SK-N-MC (cell line): Measurements from ENCODE around the gene DCP2.

Experiments used
- DNase-seq: peaks from one replicate; pipeline ENCODE4 v3.0.0-alpha.2; 2011; ENCODE audit warnings: low read depth, low spot score
- H3K27ac ChIP-seq: fragments of 200-600 bp; sonication (generic); 2 replicates; pipeline ENCODE4 v1.5.1; 2016; ENCODE audit warnings: mixed run types
- H3K36me3 ChIP-seq: fragments of 200-600 bp; sonication (generic); 2 replicates; pipeline ENCODE4 v1.6.1; 2017; ENCODE audit warnings: antibody characterized with exemption, low read length, mixed read lengths; ENCODE audit not compliant: insufficient read depth
- H3K4me3 ChIP-seq: fragments of 200-600 bp; sonication (generic); 2 replicates; pipeline ENCODE4 v1.5.1; 2016
- H3K9ac ChIP-seq: fragments of 200-600 bp; sonication (generic); 2 replicates; pipeline ENCODE4 v1.8.0; 2017; ENCODE audit warnings: mixed run types, mixed read lengths; ENCODE audit not compliant: insufficient read length
- H3K9me3 ChIP-seq: fragments of 200-600 bp; sonication (generic); 2 replicates; pipeline ENCODE4 v1.6.1; 2017; ENCODE audit warnings: low read depth, mild to moderate bottlenecking, antibody characterized with exemption, low read length, moderate library complexity, mixed read lengths
- EZH2 ChIP-seq: fragments of 200-600 bp; sonication (generic); IDR thresholded peaks from one replicate; pipeline ENCODE4 v1.6.1; 2017; ENCODE audit warnings: antibody characterized with exemption
- FOXP2 ChIP-seq: optimal IDR thresholded peaks from 2 replicates; pipeline ENCODE3; 2011; ENCODE audit warnings: mild to moderate bottlenecking, moderate library complexity; ENCODE audit not compliant: insufficient read depth; ENCODE audit errors: extremely low read length, control extremely low read depth
- POLR2AphosphoS5 ChIP-seq: IDR thresholded peaks from 2 replicates; pipeline ENCODE4 v1.6.1; 2012; ENCODE audit warnings: mild to moderate bottlenecking, low read depth, low read length, borderline replicate concordance

DCP2 gene

DNA sequence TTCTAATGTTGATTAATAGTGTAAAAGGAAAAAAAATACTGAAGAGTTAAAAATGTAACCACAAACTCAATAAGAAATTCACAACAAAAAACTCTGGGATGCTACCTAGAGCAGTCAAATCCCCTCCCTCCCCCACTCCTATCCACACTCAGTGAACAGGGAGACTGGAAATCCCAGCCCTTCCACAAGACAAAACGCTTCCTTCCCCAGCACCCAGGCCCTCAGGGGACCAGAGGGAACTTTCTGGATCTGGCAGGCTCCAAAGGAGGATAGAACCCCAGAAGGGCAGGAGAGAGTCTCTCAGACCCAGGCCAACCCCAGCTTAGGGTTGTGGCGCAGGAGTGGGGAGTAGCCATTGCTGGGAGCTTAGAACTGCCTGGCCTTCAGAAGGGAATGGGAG, 55.0 kb downstream of the DCP2 start:
- Histone ChIP-seq H3K9me3 (no peaks in the 10 kb centered on the region), H3K4me3 (no peak overlapping the region), H3K9ac (no peak overlapping the region), H3K36me3 (peaks cover 26% of the 10 kb centered on the region; the same call in 1 of the 2 replicates), H3K27ac (peak overlapping the region; percentile 12; the same call in 1 of the 2 replicates)
- TF ChIP-seq FOXP2 (no peak), EZH2 (no peak), POLR2AphosphoS5 (no peak; the same call in 1 of the 2 replicates)
- no peak for DNase-seq

DNA sequence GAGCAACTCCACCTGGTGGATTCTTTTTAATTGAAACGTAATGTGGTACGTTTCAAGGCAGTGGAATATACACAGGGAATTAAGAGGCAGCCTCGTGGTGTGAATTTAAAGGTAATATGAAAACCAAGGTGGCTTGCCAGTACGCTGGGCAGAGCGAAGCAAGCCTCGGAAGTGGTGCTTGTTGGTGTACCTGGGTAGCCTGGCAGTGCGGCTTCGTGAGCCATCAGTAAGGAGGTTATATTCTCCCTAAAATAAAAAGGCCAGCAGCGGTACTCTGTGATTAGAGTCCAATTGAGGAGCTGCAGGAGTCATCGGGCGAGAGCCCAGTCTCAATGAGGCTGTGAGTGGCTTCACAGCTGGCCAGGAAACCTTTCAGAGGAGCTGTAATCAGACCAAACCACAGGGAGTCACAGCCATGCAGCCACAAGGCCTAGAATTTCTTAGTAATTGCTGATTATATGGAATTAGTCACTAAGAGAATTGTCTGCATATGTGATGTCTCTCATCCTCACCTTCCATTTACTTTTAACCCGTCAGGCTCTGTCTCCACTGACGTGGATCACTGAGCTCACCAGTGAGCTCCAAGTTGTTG, 57.7 kb downstream of the DCP2 start:
- no peaks in the 10 kb centered on the region for H3K9me3 ChIP-seq
- DNase-seq, result no peak
- H3K27ac ChIP-seq, result no peak overlapping the region
- H3K9ac ChIP-seq, result no peak overlapping the region
- H3K36me3 ChIP-seq, result 0 out of 2 replicates have a peak, but pooled peaks cover 4% of the 10 kb centered on the region
- H3K4me3 ChIP-seq, result no peak overlapping the region
- TF ChIP-seq FOXP2 (no peak), POLR2AphosphoS5 (no peak), EZH2 (no peak)

DNA sequence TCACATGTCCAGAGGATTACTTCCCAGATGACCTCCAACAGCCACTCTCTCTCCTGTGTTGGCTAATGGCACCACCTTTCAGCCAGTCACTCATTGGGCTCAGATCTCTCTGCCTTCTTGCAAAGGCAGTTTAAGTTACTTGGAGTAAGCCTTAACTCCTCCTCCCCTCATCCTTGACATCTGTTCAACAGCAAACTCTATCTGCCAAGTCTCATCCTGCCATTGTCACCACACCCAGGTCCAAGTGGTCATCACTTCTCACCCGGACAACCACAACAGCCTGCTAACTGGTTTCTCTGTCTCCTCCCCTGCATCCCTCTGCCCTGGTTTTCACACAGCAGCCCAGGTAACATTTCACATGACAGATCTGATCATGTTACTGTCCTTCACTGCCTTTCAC, 58.5 kb downstream of the DCP2 start:
- TF ChIP-seq POLR2AphosphoS5, result no peak
- TF ChIP-seq FOXP2, result no peak
- no peak for TF ChIP-seq EZH2
- no peak for DNase-seq
- no peak overlapping the region for H3K9ac ChIP-seq
- H3K27ac ChIP-seq, result no peak overlapping the region
- H3K9me3 ChIP-seq, result no peaks in the 10 kb centered on the region
- H3K36me3 ChIP-seq, result no peaks in the 10 kb centered on the region
- no peak overlapping the region for H3K4me3 ChIP-seq

DNA sequence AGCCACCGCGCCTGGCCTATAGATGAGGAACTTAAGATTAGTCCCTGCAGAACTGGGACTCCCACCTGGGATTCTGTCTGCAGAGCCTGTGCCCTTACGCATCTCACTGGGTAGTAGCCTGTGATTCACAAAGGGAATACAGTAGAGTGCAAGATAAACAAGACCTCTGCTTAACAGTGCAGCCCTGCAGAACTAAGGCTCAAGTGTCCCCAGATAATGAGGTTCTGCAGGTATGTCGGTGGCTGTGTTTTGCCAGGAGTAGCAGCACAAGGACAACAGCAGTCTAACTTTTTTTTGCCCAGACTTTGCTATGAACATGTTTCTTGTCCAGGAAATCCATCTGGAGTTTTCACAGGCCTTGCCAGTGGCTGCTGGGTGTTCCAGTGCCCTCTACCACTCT, 59.7 kb downstream of the DCP2 start:
- Histone ChIP-seq H3K9ac (no peak overlapping the region), H3K27ac (no peak overlapping the region), H3K36me3 (no peaks in the 10 kb centered on the region), H3K4me3 (no peak overlapping the region), H3K9me3 (no peaks in the 10 kb centered on the region)
- no peak for TF ChIP-seq EZH2
- no peak for DNase-seq

DNA sequence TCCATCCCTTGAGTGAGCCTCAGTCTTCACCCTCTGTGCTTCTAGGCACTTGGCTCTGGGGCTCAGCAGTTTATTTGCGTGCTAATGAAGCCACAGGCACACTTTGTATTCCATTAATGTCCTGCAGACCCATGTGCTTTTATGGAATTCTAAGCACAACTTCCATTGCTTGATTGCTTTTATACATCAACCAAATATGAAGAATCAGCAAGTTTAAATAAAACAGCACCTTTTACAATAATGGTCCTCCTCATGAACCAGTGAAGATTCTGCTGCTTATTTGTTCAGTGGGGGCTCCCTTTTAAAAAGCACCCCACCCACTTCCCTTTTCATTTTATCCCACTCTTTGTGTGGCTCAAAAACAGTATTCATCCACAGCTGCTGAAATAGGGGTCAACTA, 60.2 kb downstream of the DCP2 start:
- Histone ChIP-seq H3K9ac (no peak overlapping the region), H3K9me3 (no peaks in the 10 kb centered on the region), H3K36me3 (no peaks in the 10 kb centered on the region), H3K4me3 (no peak overlapping the region), H3K27ac (no peak overlapping the region)
- TF ChIP-seq FOXP2, result no peak
- TF ChIP-seq EZH2, result no peak
- no peak for TF ChIP-seq POLR2AphosphoS5
- DNase-seq, result no peak

DNA sequence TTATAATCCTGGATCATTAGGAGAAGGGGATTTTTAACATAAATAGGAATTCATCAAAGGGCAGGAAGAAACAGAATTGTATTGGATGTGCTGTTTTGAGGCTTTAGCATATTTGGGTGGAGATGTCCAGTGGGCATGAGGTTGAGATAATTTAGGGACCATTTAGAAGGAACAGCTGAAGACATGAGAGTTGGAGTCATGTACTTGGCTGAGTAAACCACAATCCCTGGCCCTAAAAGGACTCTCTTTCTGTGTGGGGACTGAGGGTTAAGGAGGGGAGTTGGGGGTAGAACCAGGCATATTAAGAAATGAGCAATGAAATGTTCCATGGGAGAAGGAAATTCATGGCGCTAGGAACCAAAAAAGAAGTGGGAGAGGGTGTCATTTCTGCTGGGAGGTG, 61.5 kb downstream of the DCP2 start:
- TF ChIP-seq EZH2 (no peak), POLR2AphosphoS5 (no peak), FOXP2 (no peak)

DNA sequence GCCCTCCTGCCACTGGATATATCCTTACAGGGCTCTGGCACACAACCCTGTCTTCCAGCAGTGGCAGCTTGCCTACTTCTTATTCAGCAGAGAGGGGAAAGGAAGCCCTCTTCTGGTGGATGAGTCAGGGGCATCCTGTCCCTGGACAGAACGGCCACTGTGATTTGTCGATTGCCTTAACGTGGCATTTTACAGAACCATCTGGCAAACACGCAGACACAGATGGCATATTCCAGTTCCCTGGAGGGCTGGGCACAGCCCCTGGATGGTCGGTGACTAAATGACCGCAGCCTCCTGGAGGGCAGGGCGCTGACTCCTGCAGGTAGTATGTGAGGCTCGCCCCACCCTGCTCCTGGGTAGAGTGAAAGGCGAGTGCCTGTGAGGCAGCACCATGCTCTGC, 62.1 kb downstream of the DCP2 start:
- TF ChIP-seq FOXP2 (no peak), POLR2AphosphoS5 (no peak), EZH2 (no peak)
- Histone ChIP-seq H3K36me3 (no peaks in the 10 kb centered on the region), H3K27ac (no peak overlapping the region), H3K4me3 (no peak overlapping the region), H3K9ac (no peak overlapping the region), H3K9me3 (no peaks in the 10 kb centered on the region)
- DNase-seq, result no peak

More for the DNA sequence above, 61.5 kb downstream of the DCP2 start:
- DNase-seq, result no peak
- no peaks in the 10 kb centered on the region for H3K36me3 ChIP-seq
- H3K9ac ChIP-seq, result no peak overlapping the region
- H3K9me3 ChIP-seq, result no peaks in the 10 kb centered on the region
- H3K4me3 ChIP-seq, result no peak overlapping the region
- no peak overlapping the region for H3K27ac ChIP-seq

DNA sequence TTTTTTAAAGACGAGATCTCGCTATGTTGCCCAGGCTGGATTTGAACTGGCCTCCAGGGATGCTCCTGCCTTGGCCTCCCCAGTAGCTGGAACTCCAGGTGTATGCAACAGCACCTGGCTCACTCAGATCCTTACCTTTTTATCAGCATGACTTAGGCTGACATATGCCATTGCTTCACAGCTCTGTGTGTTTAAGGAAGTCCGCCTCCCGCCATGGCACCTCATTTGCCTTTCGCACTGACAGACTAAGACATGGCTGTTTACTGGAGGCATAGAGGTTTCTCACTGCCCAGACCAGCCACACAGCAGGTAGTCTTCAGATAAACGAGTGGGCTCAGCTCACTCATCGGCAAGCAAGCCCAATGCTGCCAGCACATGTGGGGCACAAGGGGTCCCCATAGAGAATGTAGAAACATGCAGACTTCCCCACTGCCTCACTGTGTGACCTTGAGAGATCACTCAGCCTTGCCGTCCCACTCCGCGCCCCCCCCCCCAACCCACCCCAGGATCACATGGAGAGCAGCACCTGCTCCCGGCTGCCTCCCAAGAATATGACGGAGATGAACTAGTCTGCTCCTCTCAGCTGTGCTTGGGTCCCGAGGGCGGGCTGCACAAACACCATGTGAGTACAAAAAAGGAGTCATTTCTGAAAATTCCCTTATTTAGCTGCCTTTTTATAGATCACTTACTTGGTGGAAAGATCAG, 62.8 kb downstream of the DCP2 start:
- DNase-seq, result no peak
- Histone ChIP-seq H3K27ac (no peak overlapping the region), H3K4me3 (no peak overlapping the region), H3K9ac (no peak overlapping the region), H3K36me3 (no peaks in the 10 kb centered on the region), H3K9me3 (no peaks in the 10 kb centered on the region)
- TF ChIP-seq FOXP2 (no peak), POLR2AphosphoS5 (no peak), EZH2 (no peak)

DNA sequence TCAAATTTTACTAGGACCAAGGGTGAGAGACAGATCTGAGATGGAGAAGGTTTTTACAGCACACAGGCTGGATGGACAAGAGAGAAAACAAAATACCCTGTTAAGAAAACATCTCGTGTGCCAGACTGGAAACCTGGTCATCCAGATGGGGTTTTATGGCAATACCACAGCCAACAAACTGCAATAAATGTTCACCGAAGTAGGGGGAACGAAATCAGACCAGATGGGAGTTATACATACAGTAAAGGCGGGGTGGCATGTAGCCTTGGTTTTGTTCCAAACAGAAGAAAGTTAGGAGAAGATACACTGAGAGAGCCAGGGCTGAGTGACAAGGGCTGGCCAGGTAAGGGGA, 63.3 kb downstream of the DCP2 start:
- TF ChIP-seq EZH2, result no peak
- no peak for TF ChIP-seq FOXP2
- no peak for TF ChIP-seq POLR2AphosphoS5
- DNase-seq, result no peak

More for the DNA sequence above, 63.3 kb downstream of the DCP2 start:
- no peak overlapping the region for H3K27ac ChIP-seq
- H3K9me3 ChIP-seq, result no peaks in the 10 kb centered on the region
- H3K9ac ChIP-seq, result no peak overlapping the region
- H3K36me3 ChIP-seq, result no peaks in the 10 kb centered on the region
- H3K4me3 ChIP-seq, result no peak overlapping the region
